ENCODE measurements around the gene DR1.

- no peak for TF ChIP-seq CTCF (IDR thresholded peaks at IDR 0.05)
- no peak for TF ChIP-seq POLR2A (IDR thresholded peaks at IDR 0.05)
Observed at GRCh38 chr1:93358293-93358692, 12.6 kb downstream of the DR1 start.

Measured in esophagus squamous epithelium (tissue), 4 donors.